ENCODE results near the gene SLC9A3. TPM values are rescaled to one million over a fixed set of nuclear protein-coding genes. Genes with fewer than 3 reads are reported as not detected.
"Not testable (repeated sequence)": the region's sequence is repeated elsewhere in the genome, so short reads cannot be mapped to it uniquely, and the experiment has no call there.

The SLC9A3 gene
- total RNA-seq, 1 donor from 2014 or later: 1.6 TPM

GRCh38 chr5:568061-568781, 44.0 kb upstream of the SLC9A3 start:
- Histone ChIP-seq H3K9ac (ENCODE audit: low read depth in 1 of 3, low read length in 3 of 3) (no peak overlapping the region), H3K36me3 (ENCODE audit: control insufficient read depth in 3 of 3, insufficient read depth in 3 of 3, low read length in 3 of 3) (no peaks in the 10 kb centered on the region), H3K27me3 (ENCODE audit: control insufficient read depth in 3 of 3, insufficient read depth in 3 of 3, low read length in 3 of 3) (peaks cover 29 to 49% (median 49%) of the 10 kb centered on the region in 3 donors), H3K27ac (ENCODE audit: low read depth, low read length) (no peak overlapping the region), H3K4me3 (ENCODE audit: low read length in 3 of 3) (no peak overlapping the region), H3K4me1 (ENCODE audit: control insufficient read depth in 3 of 3, insufficient read depth in 3 of 3, low read length in 3 of 3) (no peaks in the 10 kb centered on the region), H3K9me3 (ENCODE audit: control insufficient read depth in 3 of 3, low read length in 3 of 3) (no peaks in the 10 kb centered on the region)

- Histone ChIP-seq H3K27ac (ENCODE audit: low read depth, low read length) (no peak overlapping the region), H3K9me3 (ENCODE audit: control insufficient read depth in 3 of 3, low read length in 3 of 3) (no peaks in the 10 kb centered on the region), H3K27me3 (ENCODE audit: control insufficient read depth in 3 of 3, insufficient read depth in 3 of 3, low read length in 3 of 3) (peaks cover 25 to 47% (median 46%) of the 10 kb centered on the region in 3 donors), H3K4me3 (ENCODE audit: low read length in 3 of 3) (no peak overlapping the region), H3K4me1 (ENCODE audit: control insufficient read depth in 3 of 3, insufficient read depth in 3 of 3, low read length in 3 of 3) (no peaks in the 10 kb centered on the region), H3K9ac (ENCODE audit: low read depth in 1 of 3, low read length in 3 of 3) (no peak overlapping the region), H3K36me3 (ENCODE audit: control insufficient read depth in 3 of 3, insufficient read depth in 3 of 3, low read length in 3 of 3) (no peaks in the 10 kb centered on the region)
Observed at GRCh38 chr5:567664-568060, 43.4 kb upstream of the SLC9A3 start.

DNA sequence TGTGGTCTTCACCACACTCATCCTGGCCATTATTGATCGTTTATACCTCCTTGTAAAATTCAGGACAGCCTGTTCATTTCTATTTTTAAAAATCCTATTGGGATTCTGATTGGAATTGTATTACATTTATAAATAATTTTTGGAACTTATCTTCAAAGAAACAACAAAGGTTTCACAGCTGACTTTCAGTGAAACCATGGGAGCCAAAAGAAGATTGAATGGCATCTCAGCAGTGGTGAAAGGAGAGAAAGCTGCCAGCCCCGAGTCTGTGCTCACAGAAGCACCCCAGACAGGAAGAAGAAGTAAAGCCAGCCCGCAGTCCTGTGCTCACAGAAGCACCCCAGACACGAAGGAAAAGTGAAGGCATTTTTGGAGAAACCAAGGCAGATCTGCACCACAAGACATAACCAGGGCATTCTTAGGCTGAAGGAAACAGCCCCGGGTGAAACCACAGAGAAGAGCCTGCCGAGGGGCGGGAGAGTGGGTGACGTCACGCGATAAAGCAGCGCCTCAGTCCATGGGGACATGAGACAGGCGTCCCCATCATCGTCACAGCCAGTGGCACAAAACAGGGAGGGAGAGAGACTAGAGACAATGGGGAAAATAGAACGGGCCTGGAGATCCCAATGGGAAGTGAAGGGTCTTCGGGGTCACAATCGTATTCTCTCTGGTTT, 42.5 kb upstream of the SLC9A3 start:
- Histone ChIP-seq H3K4me3 (ENCODE audit: low read length in 3 of 3) (no peak overlapping the region), H3K36me3 (ENCODE audit: control insufficient read depth in 3 of 3, insufficient read depth in 3 of 3, low read length in 3 of 3) (no peaks in the 10 kb centered on the region), H3K27me3 (ENCODE audit: control insufficient read depth in 3 of 3, insufficient read depth in 3 of 3, low read length in 3 of 3) (peaks cover 25 to 46% (median 43%) of the 10 kb centered on the region in 3 donors), H3K9me3 (ENCODE audit: control insufficient read depth in 3 of 3, low read length in 3 of 3) (no peaks in the 10 kb centered on the region), H3K4me1 (ENCODE audit: control insufficient read depth in 3 of 3, insufficient read depth in 3 of 3, low read length in 3 of 3) (no peaks in the 10 kb centered on the region), H3K27ac (ENCODE audit: low read depth, low read length) (no peak overlapping the region), H3K9ac (ENCODE audit: low read depth in 1 of 3, low read length in 3 of 3) (no peak overlapping the region)

DNA sequence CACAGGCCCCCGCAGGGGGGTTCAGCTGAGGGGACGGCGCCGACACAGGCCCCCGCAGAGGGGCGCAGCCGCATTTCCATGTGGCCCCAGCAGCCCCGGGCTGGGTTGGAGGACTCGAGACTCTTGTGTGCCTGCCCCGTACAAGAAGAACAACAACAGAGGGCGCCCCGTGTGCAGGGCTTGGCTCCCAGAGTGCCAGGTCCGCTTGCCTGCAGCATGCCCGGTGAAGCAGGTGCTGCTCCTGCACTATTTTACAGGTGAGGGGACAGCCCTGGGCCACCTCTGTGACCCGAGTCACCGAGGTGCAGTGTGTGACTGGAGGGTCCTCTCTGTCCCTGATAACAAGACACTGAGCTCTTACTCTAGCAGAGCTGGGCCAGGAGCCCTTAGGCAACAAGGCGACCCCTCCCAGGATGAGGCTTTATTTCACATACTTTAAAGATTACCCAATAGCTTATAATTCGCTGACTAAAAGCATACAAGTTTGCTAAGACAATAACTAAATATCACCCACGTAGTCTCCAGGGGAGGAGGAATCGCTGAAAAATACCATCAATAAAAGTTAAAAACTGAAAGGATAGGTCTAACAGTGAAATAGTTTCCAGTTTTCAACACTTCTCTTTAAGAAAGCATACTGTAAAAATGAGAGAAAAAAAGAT, 41.7 kb upstream of the SLC9A3 start:
- H3K9me3 ChIP-seq (ENCODE audit: control insufficient read depth in 3 of 3, low read length in 3 of 3): no peaks in the 10 kb centered on the region
- peaks cover 31 to 48% (median 46%) of the 10 kb centered on the region in 3 donors for H3K27me3 ChIP-seq (ENCODE audit: control insufficient read depth in 3 of 3, insufficient read depth in 3 of 3, low read length in 3 of 3)
- H3K36me3 ChIP-seq (ENCODE audit: control insufficient read depth in 3 of 3, insufficient read depth in 3 of 3, low read length in 3 of 3): no peaks in the 10 kb centered on the region
- no peak overlapping the region for H3K9ac ChIP-seq (ENCODE audit: low read depth in 1 of 3, low read length in 3 of 3)
- H3K4me1 ChIP-seq (ENCODE audit: control insufficient read depth in 3 of 3, insufficient read depth in 3 of 3, low read length in 3 of 3): no peaks in the 10 kb centered on the region
- no peak overlapping the region for H3K4me3 ChIP-seq (ENCODE audit: low read length in 3 of 3)
- no peak overlapping the region for H3K27ac ChIP-seq (ENCODE audit: low read depth, low read length)

- Histone ChIP-seq H3K27me3 (ENCODE audit: control insufficient read depth in 3 of 3, insufficient read depth in 3 of 3, low read length in 3 of 3) (peaks cover 23 to 33% (median 27%) of the 10 kb centered on the region in 3 donors), H3K4me1 (ENCODE audit: control insufficient read depth in 3 of 3, insufficient read depth in 3 of 3, low read length in 3 of 3) (no peaks in the 10 kb centered on the region), H3K9ac (ENCODE audit: low read depth in 1 of 3, low read length in 3 of 3) (no peak overlapping the region), H3K27ac (ENCODE audit: low read depth, low read length) (no peak overlapping the region), H3K36me3 (ENCODE audit: control insufficient read depth in 3 of 3, insufficient read depth in 3 of 3, low read length in 3 of 3) (no peaks in the 10 kb centered on the region), H3K9me3 (ENCODE audit: control insufficient read depth in 3 of 3, low read length in 3 of 3) (no peaks in the 10 kb centered on the region), H3K4me3 (ENCODE audit: low read length in 3 of 3) (no peak overlapping the region)
Observed at GRCh38 chr5:561408-561807, 37.2 kb upstream of the SLC9A3 start.

DNA sequence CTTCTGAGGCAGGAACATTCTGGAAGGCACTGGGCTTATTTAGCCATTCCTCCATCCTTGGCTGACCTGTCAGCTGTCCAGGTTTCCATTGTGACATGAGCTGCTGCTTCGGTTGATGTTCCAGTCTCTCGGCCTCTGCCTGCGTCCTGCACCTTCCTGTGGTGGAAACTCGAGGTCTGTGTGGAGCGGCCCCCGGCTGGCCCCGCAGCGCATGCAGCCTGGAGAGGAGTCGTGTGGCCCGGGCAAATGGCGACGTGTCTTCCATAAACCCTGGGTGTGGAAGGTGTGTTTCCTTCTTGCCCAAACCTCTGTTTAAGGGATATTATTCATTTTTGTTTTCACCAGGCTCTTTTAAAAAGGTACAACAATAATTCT, 36.5 kb upstream of the SLC9A3 start:
- Histone ChIP-seq H3K4me1 (ENCODE audit: control insufficient read depth in 3 of 3, insufficient read depth in 3 of 3, low read length in 3 of 3) (no peaks in the 10 kb centered on the region), H3K4me3 (ENCODE audit: low read length in 3 of 3) (no peak overlapping the region), H3K9me3 (ENCODE audit: control insufficient read depth in 3 of 3, low read length in 3 of 3) (no peaks in the 10 kb centered on the region), H3K36me3 (ENCODE audit: control insufficient read depth in 3 of 3, insufficient read depth in 3 of 3, low read length in 3 of 3) (no peaks in the 10 kb centered on the region), H3K27me3 (ENCODE audit: control insufficient read depth in 3 of 3, insufficient read depth in 3 of 3, low read length in 3 of 3) (peaks cover 16 to 28% (median 21%) of the 10 kb centered on the region in 3 donors), H3K9ac (ENCODE audit: low read depth in 1 of 3, low read length in 3 of 3) (no peak overlapping the region), H3K27ac (ENCODE audit: low read depth, low read length) (no peak overlapping the region)

- no peak overlapping the region for H3K4me3 ChIP-seq (ENCODE audit: low read length in 3 of 3)
- H3K4me1 ChIP-seq (ENCODE audit: control insufficient read depth in 3 of 3, insufficient read depth in 3 of 3, low read length in 3 of 3): no peaks in the 10 kb centered on the region
- H3K27me3 ChIP-seq (ENCODE audit: control insufficient read depth in 3 of 3, insufficient read depth in 3 of 3, low read length in 3 of 3): peaks cover 16 to 26% (median 19%) of the 10 kb centered on the region in 3 donors
Observed at GRCh38 chr5:558871-559503, 34.7 kb upstream of the SLC9A3 start.

GRCh38 chr5:558326-558725, 34.1 kb upstream of the SLC9A3 start:
- Histone ChIP-seq H3K9me3 (ENCODE audit: control insufficient read depth in 3 of 3, low read length in 3 of 3) (no peaks in the 10 kb centered on the region), H3K36me3 (ENCODE audit: control insufficient read depth in 3 of 3, insufficient read depth in 3 of 3, low read length in 3 of 3) (no peaks in the 10 kb centered on the region), H3K4me1 (ENCODE audit: control insufficient read depth in 3 of 3, insufficient read depth in 3 of 3, low read length in 3 of 3) (no peaks in the 10 kb centered on the region), H3K4me3 (ENCODE audit: low read length in 3 of 3) (no peak overlapping the region), H3K9ac (ENCODE audit: low read depth in 1 of 3, low read length in 3 of 3) (no peak overlapping the region), H3K27me3 (ENCODE audit: control insufficient read depth in 3 of 3, insufficient read depth in 3 of 3, low read length in 3 of 3) (peaks cover 16 to 26% (median 19%) of the 10 kb centered on the region in 3 donors), H3K27ac (ENCODE audit: low read depth, low read length) (no peak overlapping the region)

More at GRCh38 chr5:558871-559503, 34.7 kb upstream of the SLC9A3 start:
- Histone ChIP-seq H3K9me3 (ENCODE audit: control insufficient read depth in 3 of 3, low read length in 3 of 3) (no peaks in the 10 kb centered on the region), H3K36me3 (ENCODE audit: control insufficient read depth in 3 of 3, insufficient read depth in 3 of 3, low read length in 3 of 3) (no peaks in the 10 kb centered on the region), H3K9ac (ENCODE audit: low read depth in 1 of 3, low read length in 3 of 3) (no peak overlapping the region), H3K27ac (ENCODE audit: low read depth, low read length) (no peak overlapping the region)

DNA sequence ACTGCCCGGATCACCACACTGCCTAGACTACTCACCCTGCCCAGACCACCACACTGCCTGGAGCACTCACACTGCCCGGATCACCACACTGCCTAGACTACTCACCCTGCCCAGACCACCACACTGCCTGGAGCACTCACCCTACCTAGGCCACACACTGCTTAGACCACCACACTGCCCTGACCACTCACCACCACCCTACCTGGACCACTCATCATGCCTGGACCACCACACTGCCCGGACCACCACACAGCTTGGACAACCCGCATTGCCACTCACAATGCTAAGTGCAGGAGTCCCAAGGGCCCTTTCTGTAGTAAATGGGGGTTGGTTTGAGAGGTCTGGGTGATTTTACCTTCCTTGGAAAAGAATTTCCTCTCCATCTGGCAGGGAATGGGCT, 33.7 kb upstream of the SLC9A3 start:
- not testable (repeated sequence) for H3K4me1 ChIP-seq (ENCODE audit: control insufficient read depth in 3 of 3, insufficient read depth in 3 of 3, low read length in 3 of 3); H3K9me3 ChIP-seq (ENCODE audit: control insufficient read depth in 3 of 3, low read length in 3 of 3); H3K9ac ChIP-seq (ENCODE audit: low read depth in 1 of 3, low read length in 3 of 3); H3K4me3 ChIP-seq (ENCODE audit: low read length in 3 of 3); H3K27ac ChIP-seq (ENCODE audit: low read depth, low read length); H3K36me3 ChIP-seq (ENCODE audit: control insufficient read depth in 3 of 3, insufficient read depth in 3 of 3, low read length in 3 of 3)
- H3K27me3 ChIP-seq (ENCODE audit: control insufficient read depth in 3 of 3, insufficient read depth in 3 of 3, low read length in 3 of 3): peaks cover 16 to 26% (median 19%) of the 10 kb centered on the region in 3 donors

Data from skeletal muscle tissue (tissue), 4 donors.